AG04449 (cell line): ENCODE data around the gene LRMDA.

Experiments used
- CTCF ChIA-PET: fragments of 350-600 bp; formaldehyde crosslinking; extraction: SDS; loops from one replicate; lab custom pipeline; 2021; ENCODE audit warnings: antibody characterized with exemption; lab: Yijun Ruan, JAX
- POLR2A ChIA-PET: fragments of 400-600, 350-600 bp; formaldehyde crosslinking; extraction: SDS; loops from one replicate; lab custom pipeline; 2020; ENCODE audit warnings: antibody characterized with exemption, inconsistent platforms; lab: Yijun Ruan, JAX
- DNase-seq: peaks from one replicate; pipeline ENCODE4 v3.0.0-alpha.2; 2010; ENCODE audit warnings: low read depth, low spot score
- H3K4me3 ChIP-seq: 2 replicates; pipeline ENCODE4 v1.5.1; 2011; ENCODE audit warnings: low read depth, mild to moderate bottlenecking, control low read depth, low read length
- TF ChIP-seq, protein P1 (sequence below): IDR thresholded peaks from one replicate; pipeline ENCODE4 v1.5.1; 2011; ENCODE audit warnings: mild to moderate bottlenecking, moderate library complexity, low read length, control low read depth, inconsistent platforms; ENCODE audit not compliant: insufficient read depth; ENCODE audit errors: missing control alignments

Gene LRMDA

DNA sequence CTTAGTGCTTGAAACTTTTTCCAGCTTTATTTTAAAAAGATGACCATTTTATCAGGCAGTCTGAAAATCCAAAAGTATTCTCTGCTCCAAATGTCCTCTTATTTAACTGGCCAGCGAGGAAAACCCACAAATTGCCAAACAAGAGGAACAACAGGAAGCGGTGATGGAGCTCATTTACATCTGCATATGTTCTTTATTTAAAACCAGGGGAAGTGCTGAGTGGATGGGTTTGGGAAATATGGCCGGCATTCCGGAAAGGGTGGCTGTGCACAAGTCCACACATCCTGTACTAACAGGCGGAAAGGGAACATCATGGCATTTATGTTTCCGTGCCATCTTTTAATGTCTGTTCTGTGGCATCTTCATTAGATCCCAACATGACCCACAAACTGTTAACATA, 974.5 kb downstream of the LRMDA start:
- TF ChIP-seq, protein P1, sequence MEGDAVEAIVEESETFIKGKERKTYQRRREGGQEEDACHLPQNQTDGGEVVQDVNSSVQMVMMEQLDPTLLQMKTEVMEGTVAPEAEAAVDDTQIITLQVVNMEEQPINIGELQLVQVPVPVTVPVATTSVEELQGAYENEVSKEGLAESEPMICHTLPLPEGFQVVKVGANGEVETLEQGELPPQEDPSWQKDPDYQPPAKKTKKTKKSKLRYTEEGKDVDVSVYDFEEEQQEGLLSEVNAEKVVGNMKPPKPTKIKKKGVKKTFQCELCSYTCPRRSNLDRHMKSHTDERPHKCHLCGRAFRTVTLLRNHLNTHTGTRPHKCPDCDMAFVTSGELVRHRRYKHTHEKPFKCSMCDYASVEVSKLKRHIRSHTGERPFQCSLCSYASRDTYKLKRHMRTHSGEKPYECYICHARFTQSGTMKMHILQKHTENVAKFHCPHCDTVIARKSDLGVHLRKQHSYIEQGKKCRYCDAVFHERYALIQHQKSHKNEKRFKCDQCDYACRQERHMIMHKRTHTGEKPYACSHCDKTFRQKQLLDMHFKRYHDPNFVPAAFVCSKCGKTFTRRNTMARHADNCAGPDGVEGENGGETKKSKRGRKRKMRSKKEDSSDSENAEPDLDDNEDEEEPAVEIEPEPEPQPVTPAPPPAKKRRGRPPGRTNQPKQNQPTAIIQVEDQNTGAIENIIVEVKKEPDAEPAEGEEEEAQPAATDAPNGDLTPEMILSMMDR = no peak
- H3K4me3 ChIP-seq = no peak overlapping the region
- ChIA-PET POLR2A (no interaction called here), CTCF (no interaction called here)
- no peak for DNase-seq

DNA sequence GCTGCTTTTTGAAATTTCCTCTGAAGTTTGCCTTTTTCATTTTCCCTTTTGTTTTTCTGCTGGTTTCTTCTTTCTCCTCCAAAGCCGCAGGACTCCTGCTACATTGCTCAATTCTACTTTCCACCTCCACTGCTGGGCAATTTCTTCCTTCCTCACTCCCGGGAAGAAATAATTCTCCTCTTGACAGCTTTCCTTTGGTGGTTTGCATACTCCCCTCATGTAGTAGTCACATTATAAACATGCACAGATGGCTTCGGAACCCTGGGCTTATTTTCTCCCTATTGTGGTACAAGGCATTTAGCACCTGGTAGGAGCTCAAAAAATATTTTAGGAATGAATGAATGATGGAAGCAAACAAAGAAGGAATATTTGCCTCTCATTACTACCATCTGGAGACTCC, 977.2 kb downstream of the LRMDA start:
- no peak for DNase-seq
- TF ChIP-seq, protein P1 = no peak
- no peak overlapping the region for H3K4me3 ChIP-seq
- ChIA-PET POLR2A (no interaction called here), CTCF (interaction anchor here (1.3 to 1.7 kb wide), 3 partner anchors 10 to 21 kb away, joined by 3 to 8 read pairs (median 3); no protein-coding TSS in a partner anchor)

DNA sequence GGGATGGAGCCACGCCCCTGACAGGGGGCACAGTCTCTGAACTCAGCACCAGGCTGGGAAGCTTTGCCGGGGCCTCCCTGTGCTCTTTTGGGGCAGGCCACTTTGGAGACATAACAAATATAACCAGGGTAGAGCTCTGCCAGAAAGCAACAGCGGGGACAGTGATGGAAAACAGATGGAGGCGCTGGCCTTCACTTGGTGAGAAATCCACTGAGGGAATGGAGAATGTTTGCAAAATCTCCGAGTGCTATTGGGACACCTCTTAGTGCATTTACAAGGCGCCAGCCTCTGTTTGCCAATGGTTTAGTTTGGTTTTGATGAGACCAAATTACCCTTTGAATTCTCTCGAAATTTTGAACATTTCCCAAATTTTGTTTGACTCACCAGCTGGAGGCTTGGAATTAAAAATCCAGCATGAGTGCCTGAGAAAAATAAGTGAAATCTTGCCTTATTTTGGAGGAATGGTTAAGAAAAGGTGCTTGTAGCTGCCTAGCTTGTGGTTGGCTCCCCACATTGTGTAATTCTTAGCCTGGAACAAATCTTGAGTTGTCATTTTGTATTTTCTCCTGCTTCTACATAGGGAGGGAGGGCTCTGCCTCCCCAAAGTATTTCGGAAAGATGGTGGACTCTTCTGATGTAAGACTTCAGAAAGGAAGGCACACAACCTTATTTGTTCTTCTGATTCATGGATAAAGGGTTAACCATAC, 980.5 kb downstream of the LRMDA start:
- TF ChIP-seq, protein P1 = no peak
- no peak for DNase-seq
- ChIA-PET CTCF (interaction anchor here (1.1 kb wide), 1 partner anchor 17 kb away, joined by 4 read pairs; no protein-coding TSS in a partner anchor), POLR2A (no interaction called here)
- H3K4me3 ChIP-seq = no peak overlapping the region

- CTCF ChIA-PET = no interaction called here
- POLR2A ChIA-PET = no interaction called here
- H3K4me3 ChIP-seq = no peak overlapping the region
- TF ChIP-seq, protein P1 = no peak
- no peak for DNase-seq
These were observed 984.1 kb downstream of the LRMDA start for GRCh38 chr10:76415554-76415953.

DNA sequence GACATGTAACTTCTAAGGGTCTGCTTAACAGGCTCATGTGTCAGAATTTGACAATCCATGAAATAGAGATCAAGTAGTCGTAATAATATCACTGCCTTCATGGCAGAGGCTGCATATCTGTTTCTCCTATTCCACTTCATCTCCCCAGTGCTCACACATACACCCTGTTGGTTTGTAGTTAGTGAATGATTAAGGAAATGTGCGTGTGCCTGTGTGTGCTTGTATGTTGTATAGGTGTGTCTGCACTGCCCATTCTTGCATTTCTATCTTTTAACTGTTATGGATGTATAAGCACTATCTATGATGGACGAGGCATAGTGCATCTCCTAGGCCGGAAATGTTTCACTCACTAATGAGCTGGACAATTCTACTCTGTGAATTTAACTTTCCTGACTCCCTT, 985.2 kb downstream of the LRMDA start:
- H3K4me3 ChIP-seq = no peak overlapping the region
- TF ChIP-seq, protein P1 = no peak
- no peak for DNase-seq
- ChIA-PET CTCF (interaction anchor here (0.6 kb wide), 1 partner anchor 145 kb away, joined by 3 read pairs; no protein-coding TSS in a partner anchor), POLR2A (no interaction called here)

- H3K4me3 ChIP-seq = no peak overlapping the region
- DNase-seq = no peak
- CTCF ChIA-PET = no interaction called here
- POLR2A ChIA-PET = no interaction called here
- TF ChIP-seq, protein P1 = no peak
These were observed 989.3 kb downstream of the LRMDA start for GRCh38 chr10:76420725-76421124.
